AG04449 (cell line): Measurements from ENCODE around the gene AGPS.
"Not testable (repeated sequence)": the region's sequence is repeated elsewhere in the genome, so short reads cannot be mapped to it uniquely, and the experiment has no call there.

Experiments used
- CTCF ChIA-PET: fragments of 350-600 bp; formaldehyde crosslinking; extraction: SDS; loops from one replicate; lab custom pipeline; 2021; ENCODE audit warnings: antibody characterized with exemption; lab: Yijun Ruan, JAX
- POLR2A ChIA-PET: fragments of 400-600, 350-600 bp; formaldehyde crosslinking; extraction: SDS; loops from one replicate; lab custom pipeline; 2020; ENCODE audit warnings: antibody characterized with exemption, inconsistent platforms; lab: Yijun Ruan, JAX
- DNase-seq: peaks from one replicate; pipeline ENCODE4 v3.0.0-alpha.2; 2010; ENCODE audit warnings: low read depth, low spot score
- H3K4me3 ChIP-seq: 2 replicates; pipeline ENCODE4 v1.5.1; 2011; ENCODE audit warnings: low read depth, mild to moderate bottlenecking, control low read depth, low read length
- CTCF ChIP-seq: IDR thresholded peaks from one replicate; pipeline ENCODE4 v1.5.1; 2011; ENCODE audit warnings: mild to moderate bottlenecking, moderate library complexity, low read length, control low read depth, inconsistent platforms; ENCODE audit not compliant: insufficient read depth; ENCODE audit errors: missing control alignments

The AGPS gene

DNA sequence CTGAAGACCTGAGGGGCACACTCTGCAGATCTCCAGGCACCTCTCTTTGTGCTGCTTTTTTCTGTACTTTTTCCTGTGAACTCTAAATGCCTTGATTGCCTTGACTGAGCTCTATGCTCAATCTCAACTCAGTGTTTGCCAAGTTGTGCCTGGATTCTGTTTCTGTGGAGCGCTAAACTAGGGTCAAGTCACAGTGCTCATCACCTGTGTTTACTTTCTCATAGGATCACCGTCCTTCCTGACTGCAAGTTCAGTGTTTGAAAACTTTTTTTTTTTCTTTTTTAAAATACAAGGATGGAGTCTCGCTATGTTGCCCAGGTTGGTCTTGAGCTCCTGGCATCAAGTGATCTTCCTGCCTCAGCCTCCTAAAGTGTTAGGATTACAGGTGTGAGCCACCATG lies 62.6 kb downstream of the AGPS start:
- no peak for DNase-seq
- ChIA-PET CTCF (no interaction called here), POLR2A (no interaction called here)
- no peak for TF ChIP-seq CTCF
- no peak overlapping the region for H3K4me3 ChIP-seq

GRCh38 chr2:177459756-177460155 lies 67.2 kb downstream of the AGPS start:
- CTCF ChIA-PET, POLR2A ChIA-PET, DNase-seq, H3K4me3 ChIP-seq: not testable (repeated sequence)

DNA sequence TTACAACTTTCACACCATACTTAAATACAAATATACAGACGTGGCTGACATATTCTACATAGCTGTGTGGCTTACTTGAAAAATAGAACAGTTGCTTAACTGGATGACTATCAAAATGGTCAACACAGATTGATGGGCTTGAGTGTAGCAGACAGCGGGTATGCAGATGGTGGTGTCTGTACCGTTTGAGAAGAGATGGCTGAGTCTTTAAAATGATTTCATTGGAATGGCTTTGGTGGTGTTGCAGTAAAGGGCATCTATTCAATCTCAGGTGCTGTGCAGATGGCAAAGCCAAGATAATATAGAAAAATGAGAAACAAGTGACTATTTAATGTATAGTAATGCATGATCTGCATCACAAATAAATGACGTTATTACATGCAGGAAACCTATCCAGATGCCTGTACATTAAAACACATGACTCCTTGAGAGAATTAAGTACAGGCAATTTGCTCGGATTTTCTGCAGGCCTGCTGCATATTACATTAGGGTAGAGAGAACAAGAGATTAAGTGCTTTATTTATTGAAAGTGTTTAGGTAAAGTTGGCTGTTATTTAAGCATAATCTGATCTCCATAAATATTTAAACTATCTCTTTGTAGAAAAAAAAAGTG lies 68.5 kb downstream of the AGPS start:
- no peak for DNase-seq
- CTCF ChIA-PET, result interaction anchor here (0.9 kb wide), 1 partner anchor 126 kb away, joined by 3 read pairs; no protein-coding TSS in a partner anchor

GRCh38 chr2:177464549-177464948 lies 72.0 kb downstream of the AGPS start:
- CTCF ChIA-PET, result interaction anchor here (2.1 to 2.5 kb wide), 2 partner anchors 25 to 140 kb away, joined by 7 to 8 read pairs; no protein-coding TSS in a partner anchor
- DNase-seq, result peak; percentile 49

More for the DNA sequence above, 68.5 kb downstream of the AGPS start:
- no peak overlapping the region for H3K4me3 ChIP-seq
- no peak for TF ChIP-seq CTCF
- POLR2A ChIA-PET, result no interaction called here

DNA sequence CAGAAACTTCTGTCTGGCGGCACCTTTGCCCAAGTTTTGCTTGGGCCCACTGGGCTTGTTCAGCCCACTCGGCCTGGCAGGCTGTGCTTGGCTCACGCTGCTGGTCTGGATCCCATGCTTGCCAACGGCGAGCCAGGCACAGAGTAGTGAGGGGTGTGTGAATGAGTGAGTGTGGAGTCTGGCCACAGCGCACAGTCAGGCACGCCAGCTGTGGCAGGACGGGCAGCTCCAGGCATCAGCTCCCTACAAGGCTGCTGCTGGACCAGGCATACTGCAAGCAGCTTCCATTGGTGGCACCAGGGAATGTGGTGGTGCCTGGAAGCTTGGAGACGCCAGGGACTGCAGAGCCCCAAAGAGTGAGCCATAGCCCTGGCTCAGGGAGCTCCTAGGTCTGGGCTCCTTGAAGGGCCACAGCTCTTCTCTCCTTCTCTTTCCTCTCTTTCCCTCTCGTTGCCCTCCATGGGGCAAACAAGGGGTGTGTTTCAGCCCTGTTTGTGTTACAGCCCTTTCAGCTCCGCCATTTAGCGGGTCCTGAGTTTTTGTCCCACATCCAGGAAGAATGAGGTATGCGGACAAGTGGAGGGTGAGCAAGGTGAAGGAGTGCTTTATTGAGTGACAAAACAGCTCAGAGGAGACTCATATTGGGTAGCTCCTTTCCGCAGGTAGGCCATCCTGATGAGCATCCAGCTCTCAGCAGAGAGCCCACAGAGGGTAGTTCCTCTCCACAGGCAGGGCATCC lies 73.0 kb downstream of the AGPS start:
- no peak for TF ChIP-seq CTCF
- POLR2A ChIA-PET, result no interaction called here
- DNase-seq, result no peak
- H3K4me3 ChIP-seq, result no peak overlapping the region
- CTCF ChIA-PET, result interaction anchor here (1.0 to 2.1 kb wide), 4 partner anchors 17 to 139 kb away, joined by 3 to 8 read pairs (median 4); no protein-coding TSS in a partner anchor

More at GRCh38 chr2:177464549-177464948, 72.0 kb downstream of the AGPS start:
- no peak for TF ChIP-seq CTCF
- POLR2A ChIA-PET, result no interaction called here
- no peak overlapping the region for H3K4me3 ChIP-seq

DNA sequence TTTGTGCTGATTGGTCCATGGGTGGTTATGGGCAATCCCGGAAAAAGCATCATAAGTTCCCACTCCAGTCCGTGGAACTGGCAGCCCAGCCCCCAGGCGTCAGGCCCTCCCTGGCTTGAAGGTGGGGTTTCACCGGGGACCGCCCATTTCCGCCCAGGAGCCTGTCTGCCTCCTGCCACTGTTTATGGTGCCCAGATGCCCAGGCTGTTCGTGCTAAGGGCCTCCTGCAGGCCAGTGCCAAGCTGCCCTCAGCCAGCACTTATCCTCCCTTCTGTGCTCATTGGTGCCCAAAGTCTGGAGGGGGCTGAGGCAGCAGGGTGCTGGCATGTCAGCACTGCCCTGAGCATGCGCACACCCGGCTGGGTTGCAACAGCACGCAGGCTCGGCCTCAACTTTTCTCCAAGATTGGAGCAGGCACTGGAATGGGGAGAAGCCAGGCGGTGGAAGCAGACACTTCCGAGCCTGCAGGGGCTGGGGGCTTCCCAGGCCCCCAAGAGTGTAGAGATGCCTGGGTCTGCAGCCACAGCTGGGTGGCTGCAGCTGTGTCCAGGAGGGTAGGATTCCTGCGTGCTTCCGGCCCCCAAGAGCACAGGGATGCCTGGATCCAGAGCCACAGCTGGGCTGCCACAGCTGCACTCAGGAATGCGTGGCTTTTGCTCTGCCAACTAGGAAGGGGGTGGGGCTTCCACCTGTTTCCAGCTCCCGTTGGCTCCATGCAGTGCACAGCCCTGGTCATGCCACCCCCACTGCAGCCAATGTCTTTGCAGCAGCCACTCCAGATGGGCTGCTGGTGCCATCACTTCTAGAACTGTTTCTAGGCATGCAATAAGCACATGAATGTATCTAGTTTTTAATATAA lies 74.0 kb downstream of the AGPS start:
- POLR2A ChIA-PET, result interaction anchor here (0.6 kb wide), 1 partner anchor 15 kb away, joined by 3 read pairs; no protein-coding TSS in a partner anchor

More for the DNA sequence above, 74.0 kb downstream of the AGPS start:
- H3K4me3 ChIP-seq, result no peak overlapping the region
- CTCF ChIA-PET, result interaction anchor here (1.0 to 1.8 kb wide), 3 partner anchors 16 to 128 kb away, joined by 3 to 4 read pairs (median 3); no protein-coding TSS in a partner anchor
- DNase-seq, result no peak
- no peak for TF ChIP-seq CTCF
